WTC11 (cell line): ENCODE results near the gene RABL6. TPM values are rescaled to one million over a fixed set of nuclear protein-coding genes. Genes with fewer than 3 reads are reported as not detected.
A peak's percentile ranks its signal among the peaks of the same experiment; 100 is the strongest.

Experiments
- ATAC-seq: fragments of 200-7000 bp; cut with Tn5 transposase; 2 replicates; pipeline ENCODE4 v1.10.0; 2021; ENCODE audit warnings: mild to moderate bottlenecking, moderate library complexity
- CTCF ChIA-PET: fragments of 300-600 bp; sonication (Branson Sonifier 250); formaldehyde crosslinking; loops from one replicate; lab custom pipeline; 2021; ENCODE audit warnings: antibody characterized with exemption; lab: Charles Lee
- POLR2A ChIA-PET: fragments of 350-600 bp; sonication (Branson Sonifier 250); formaldehyde crosslinking; loops from one replicate; lab custom pipeline; 2021; ENCODE audit warnings: antibody characterized with exemption; lab: Charles Lee
- DNase-seq: peaks from one replicate; pipeline ENCODE4 v3.0.0; 2021; ENCODE audit warnings: low spot score
- H3K27ac Mint-ChIP-seq: 2 replicates; pipeline ENCODE4 v1.8.0; 2021; ENCODE audit warnings: mixed read lengths
- H3K27me3 Mint-ChIP-seq: 2 replicates; pipeline ENCODE4 v1.8.0; 2021; ENCODE audit warnings: low read depth, mild to moderate bottlenecking, moderate library complexity, mixed read lengths
- H3K36me3 Mint-ChIP-seq: 2 replicates; pipeline ENCODE4 v1.8.0; 2021; ENCODE audit warnings: mixed read lengths
- H3K4me1 Mint-ChIP-seq: 2 replicates; pipeline ENCODE4 v1.8.0; 2022; ENCODE audit warnings: mixed read lengths
- H3K4me3 Mint-ChIP-seq: 2 replicates; pipeline ENCODE4 v1.8.0; 2021; ENCODE audit warnings: mild to moderate bottlenecking, moderate library complexity, mixed read lengths
- H3K9me3 Mint-ChIP-seq: 2 replicates; pipeline ENCODE4 v1.8.0; 2021; ENCODE audit warnings: mixed read lengths
- AFF4 ChIP-seq: sonication (generic); formaldehyde crosslinking; IDR thresholded peaks from 2 replicates; pipeline ENCODE4 v1.8.1; 2023; ENCODE audit warnings: mild to moderate bottlenecking, missing genetic modification reagents, borderline replicate concordance
- FOXK1 ChIP-seq: sonication (generic); formaldehyde crosslinking; IDR thresholded peaks from 2 replicates; pipeline ENCODE4 v1.8.0; 2022; ENCODE audit warnings: mild to moderate bottlenecking, moderate library complexity, missing genetic modification reagents
- HMGA2 ChIP-seq: fragments of 250-450 bp; sonication (Bioruptor Pico); IDR thresholded peaks from 2 replicates; pipeline ENCODE4 v1.4.0; 2021; ENCODE audit warnings: mild to moderate bottlenecking, moderate library complexity
- NR2C2 ChIP-seq: sonication (generic); formaldehyde crosslinking; IDR thresholded peaks from 2 replicates; pipeline ENCODE4 v1.8.0; 2022; ENCODE audit warnings: mild to moderate bottlenecking, missing genetic modification reagents
- RORB ChIP-seq: fragments of 250-450 bp; sonication (Bioruptor Pico); IDR thresholded peaks from 2 replicates; pipeline ENCODE4 v1.9.0; 2021; ENCODE audit warnings: mild to moderate bottlenecking
- SOX15 ChIP-seq: fragments of 250-450 bp; sonication (Bioruptor Pico); IDR thresholded peaks from 2 replicates; pipeline ENCODE4 v1.9.0; 2021; ENCODE audit warnings: mild to moderate bottlenecking
- TCF7 ChIP-seq: sonication (generic); formaldehyde crosslinking; IDR thresholded peaks from 2 replicates; pipeline ENCODE4 v1.8.0; 2022; ENCODE audit warnings: mild to moderate bottlenecking, low read depth, missing genetic modification reagents, moderate library complexity
- TEAD4 ChIP-seq: sonication (generic); formaldehyde crosslinking; IDR thresholded peaks from 2 replicates; pipeline ENCODE4 v1.8.0; 2022; ENCODE audit warnings: mild to moderate bottlenecking, missing genetic modification reagents
- ZBTB21 ChIP-seq: sonication (generic); formaldehyde crosslinking; IDR thresholded peaks from 2 replicates; pipeline ENCODE4 v1.8.1; 2023; ENCODE audit warnings: mild to moderate bottlenecking, missing genetic modification reagents, borderline replicate concordance
- ZMAT4 ChIP-seq: fragments of 250-450 bp; sonication (Bioruptor Pico); IDR thresholded peaks from 2 replicates; pipeline ENCODE4 v1.9.0; 2021; ENCODE audit warnings: mild to moderate bottlenecking
- ZNF121 ChIP-seq: sonication (generic); formaldehyde crosslinking; IDR thresholded peaks from 2 replicates; pipeline ENCODE4 v1.8.0; 2023; ENCODE audit warnings: missing genetic modification reagents
- total RNA-seq: library from RNA; stranded (reverse); gene quantifications from 3 replicates; pipeline ENCODE4 v1.2.3, GENCODE V29; 2021
- TF ChIP-seq, protein P1 (sequence below): fragments of 250-450 bp; sonication (Bioruptor Pico); IDR thresholded peaks from 2 replicates; pipeline ENCODE4 v1.9.0; 2021; ENCODE audit warnings: mild to moderate bottlenecking
- TF ChIP-seq, protein P2 (sequence below): sonication (generic); formaldehyde crosslinking; IDR thresholded peaks from 2 replicates; pipeline ENCODE4 v1.8.1; 2022; ENCODE audit warnings: low read depth, missing genetic modification reagents, borderline replicate concordance
- TF ChIP-seq, protein P3 (sequence below): fragments of 250-450 bp; sonication (Bioruptor Pico); conservative IDR thresholded peaks from 2 replicates; pipeline ENCODE4 v1.9.0; 2021; ENCODE audit warnings: mild to moderate bottlenecking
- TF ChIP-seq, protein P4 (sequence below): sonication (generic); formaldehyde crosslinking; IDR thresholded peaks from 2 replicates; pipeline ENCODE4 v1.8.0; 2023; ENCODE audit warnings: mild to moderate bottlenecking, missing genetic modification reagents

RABL6 gene
- total RNA-seq, 1 experiment from 2014 or later, result 171 TPM

DNA sequence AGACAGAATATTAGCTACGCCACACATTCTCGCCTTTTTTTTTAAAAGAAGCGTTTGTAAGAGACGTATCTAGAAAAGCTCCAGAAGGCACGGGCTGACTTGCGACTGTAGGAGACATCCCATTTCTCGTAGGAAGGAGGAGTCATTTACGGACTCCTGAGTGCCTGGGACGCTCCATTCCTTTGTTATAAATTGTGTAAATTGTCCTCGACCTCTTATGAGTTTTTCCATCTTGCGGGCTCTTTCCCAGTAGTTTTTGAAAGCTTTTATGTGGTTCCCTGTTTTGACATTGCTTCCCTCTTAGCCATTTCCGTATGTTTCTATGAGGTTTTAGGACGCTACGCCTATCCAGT lies 1.0 kb downstream of the RABL6 start:
- 0 out of 2 replicates have a peak overlapping the region, but pooled peaks have one; percentile 31 for H3K27ac Mint-ChIP-seq
- peaks cover 13% of the 10 kb centered on the region for H3K27me3 Mint-ChIP-seq
- no peak for DNase-seq
- POLR2A ChIA-PET, result no interaction called here
- H3K36me3 Mint-ChIP-seq, result peaks cover 25% of the 10 kb centered on the region
- H3K4me3 Mint-ChIP-seq, result peak overlapping the region; percentile 86
- no peaks in the 10 kb centered on the region for H3K9me3 Mint-ChIP-seq
- CTCF ChIA-PET, result interaction anchor here (0.5 to 3.8 kb wide), 9 partner anchors 9 to 524 kb away, joined by 3 to 32 read pairs (median 3); partner anchors contain the start of gene AJM1
- ATAC-seq, result no peak
- H3K4me1 Mint-ChIP-seq, result peaks cover 21% of the 10 kb centered on the region
- TF ChIP-seq, protein P1, sequence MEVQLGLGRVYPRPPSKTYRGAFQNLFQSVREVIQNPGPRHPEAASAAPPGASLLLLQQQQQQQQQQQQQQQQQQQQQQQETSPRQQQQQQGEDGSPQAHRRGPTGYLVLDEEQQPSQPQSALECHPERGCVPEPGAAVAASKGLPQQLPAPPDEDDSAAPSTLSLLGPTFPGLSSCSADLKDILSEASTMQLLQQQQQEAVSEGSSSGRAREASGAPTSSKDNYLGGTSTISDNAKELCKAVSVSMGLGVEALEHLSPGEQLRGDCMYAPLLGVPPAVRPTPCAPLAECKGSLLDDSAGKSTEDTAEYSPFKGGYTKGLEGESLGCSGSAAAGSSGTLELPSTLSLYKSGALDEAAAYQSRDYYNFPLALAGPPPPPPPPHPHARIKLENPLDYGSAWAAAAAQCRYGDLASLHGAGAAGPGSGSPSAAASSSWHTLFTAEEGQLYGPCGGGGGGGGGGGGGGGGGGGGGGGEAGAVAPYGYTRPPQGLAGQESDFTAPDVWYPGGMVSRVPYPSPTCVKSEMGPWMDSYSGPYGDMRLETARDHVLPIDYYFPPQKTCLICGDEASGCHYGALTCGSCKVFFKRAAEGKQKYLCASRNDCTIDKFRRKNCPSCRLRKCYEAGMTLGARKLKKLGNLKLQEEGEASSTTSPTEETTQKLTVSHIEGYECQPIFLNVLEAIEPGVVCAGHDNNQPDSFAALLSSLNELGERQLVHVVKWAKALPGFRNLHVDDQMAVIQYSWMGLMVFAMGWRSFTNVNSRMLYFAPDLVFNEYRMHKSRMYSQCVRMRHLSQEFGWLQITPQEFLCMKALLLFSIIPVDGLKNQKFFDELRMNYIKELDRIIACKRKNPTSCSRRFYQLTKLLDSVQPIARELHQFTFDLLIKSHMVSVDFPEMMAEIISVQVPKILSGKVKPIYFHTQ (CRISPR knock-in tag), result no peak
- TF ChIP-seq, protein P2, sequence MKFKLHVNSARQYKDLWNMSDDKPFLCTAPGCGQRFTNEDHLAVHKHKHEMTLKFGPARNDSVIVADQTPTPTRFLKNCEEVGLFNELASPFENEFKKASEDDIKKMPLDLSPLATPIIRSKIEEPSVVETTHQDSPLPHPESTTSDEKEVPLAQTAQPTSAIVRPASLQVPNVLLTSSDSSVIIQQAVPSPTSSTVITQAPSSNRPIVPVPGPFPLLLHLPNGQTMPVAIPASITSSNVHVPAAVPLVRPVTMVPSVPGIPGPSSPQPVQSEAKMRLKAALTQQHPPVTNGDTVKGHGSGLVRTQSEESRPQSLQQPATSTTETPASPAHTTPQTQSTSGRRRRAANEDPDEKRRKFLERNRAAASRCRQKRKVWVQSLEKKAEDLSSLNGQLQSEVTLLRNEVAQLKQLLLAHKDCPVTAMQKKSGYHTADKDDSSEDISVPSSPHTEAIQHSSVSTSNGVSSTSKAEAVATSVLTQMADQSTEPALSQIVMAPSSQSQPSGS (CRISPR knock-in tag), result no peak
- TF ChIP-seq ZBTB21 (CRISPR knock-in tag), result no peak
- TF ChIP-seq, protein P3, sequence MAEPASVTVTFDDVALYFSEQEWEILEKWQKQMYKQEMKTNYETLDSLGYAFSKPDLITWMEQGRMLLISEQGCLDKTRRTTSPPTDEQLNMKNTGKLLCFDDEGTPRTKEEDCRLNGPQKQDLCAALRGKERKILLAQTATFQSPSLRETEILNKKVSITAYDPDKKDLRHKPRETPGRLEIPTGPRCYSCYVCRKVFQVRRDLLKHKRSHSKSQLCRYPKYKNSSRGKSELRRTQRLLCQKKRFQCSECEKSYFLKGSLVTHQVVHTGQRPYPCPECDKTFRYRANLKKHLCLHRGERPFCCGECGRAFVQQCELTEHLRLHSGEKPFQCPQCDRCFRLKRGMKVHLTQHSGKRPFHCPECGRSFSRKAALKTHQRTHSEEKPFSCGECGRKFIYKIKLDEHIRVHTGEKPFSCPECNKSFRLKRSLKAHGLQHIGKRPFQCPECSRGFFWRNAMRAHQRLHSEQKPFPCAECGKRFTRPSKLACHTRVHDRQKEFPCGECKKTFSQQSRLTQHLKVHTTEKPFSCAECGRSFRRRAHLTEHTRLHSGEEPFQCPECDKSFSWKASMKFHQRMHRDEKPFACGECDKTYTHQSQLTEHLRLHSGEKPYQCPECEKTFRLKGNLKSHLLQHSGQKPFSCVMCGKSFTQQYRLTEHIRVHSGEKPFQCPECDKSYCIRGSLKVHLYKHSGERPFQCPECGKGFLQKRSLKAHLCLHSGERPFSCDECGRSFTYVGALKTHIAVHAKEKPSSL (CRISPR knock-in tag), result no peak
- no peak for TF ChIP-seq ZMAT4 (CRISPR knock-in tag)

DNA sequence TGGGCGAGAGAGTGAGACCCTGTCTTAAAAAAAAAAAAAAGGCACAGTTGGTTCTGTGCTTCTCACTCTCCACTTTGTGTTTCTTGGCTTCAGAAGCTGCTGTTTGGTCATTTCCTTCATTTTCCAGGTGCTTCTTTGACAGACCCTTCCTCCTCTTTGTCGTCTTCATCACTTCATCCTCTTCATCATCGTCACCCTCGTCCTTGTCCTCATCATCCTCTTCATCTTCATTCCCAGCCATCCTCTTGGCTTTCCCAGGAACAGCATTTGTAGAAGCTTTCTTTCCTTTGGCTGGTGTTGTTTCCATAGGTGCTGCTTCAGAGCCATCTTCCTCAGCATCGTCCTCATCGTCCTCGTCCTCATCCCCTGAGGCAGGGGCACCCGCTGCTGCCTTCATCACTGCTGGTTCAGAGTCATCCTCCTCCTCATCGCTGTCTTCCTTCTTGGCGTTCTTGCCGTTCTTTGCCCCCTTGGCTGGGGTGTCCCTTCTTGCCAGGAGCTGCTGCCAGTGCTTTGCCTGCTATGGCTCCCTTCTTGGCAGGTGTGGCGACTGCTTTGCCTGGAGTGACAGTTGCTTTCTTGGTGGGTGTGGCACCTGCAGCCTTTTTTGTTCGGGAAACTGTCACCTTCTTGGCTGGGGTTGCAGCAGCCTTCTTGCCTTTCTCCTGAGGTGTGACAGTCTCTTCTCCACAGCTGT lies 7.1 kb downstream of the RABL6 start:
- DNase-seq (no peak), ATAC-seq (no peak)
- TF ChIP-seq, protein P2 (CRISPR knock-in tag), result no peak
- TF ChIP-seq FOXK1 (CRISPR knock-in tag) (no peak), HMGA2 (CRISPR knock-in tag) (no peak)
- POLR2A ChIA-PET, result no interaction called here
- no peaks in the 10 kb centered on the region for H3K9me3 Mint-ChIP-seq
- no peak overlapping the region for H3K4me3 Mint-ChIP-seq
- peaks cover 7% of the 10 kb centered on the region for H3K4me1 Mint-ChIP-seq
- no peak overlapping the region for H3K27ac Mint-ChIP-seq
- CTCF ChIA-PET, result no interaction called here
- peaks cover 37% of the 10 kb centered on the region for H3K36me3 Mint-ChIP-seq
- no peaks in the 10 kb centered on the region for H3K27me3 Mint-ChIP-seq

- no peak overlapping the region for H3K27ac Mint-ChIP-seq
- DNase-seq (no peak), ATAC-seq (no peak)
- H3K4me3 Mint-ChIP-seq, result no peak overlapping the region
- ChIA-PET CTCF (interaction anchor here (0.7 kb wide), 1 partner anchor 24 kb away, joined by 3 read pairs; no protein-coding TSS in a partner anchor), POLR2A (no interaction called here)
- H3K36me3 Mint-ChIP-seq, result peaks cover 34% of the 10 kb centered on the region
- H3K9me3 Mint-ChIP-seq, result no peaks in the 10 kb centered on the region
- no peaks in the 10 kb centered on the region for H3K27me3 Mint-ChIP-seq
- peaks cover 3% of the 10 kb centered on the region; the same call in 1 of the 2 replicates for H3K4me1 Mint-ChIP-seq
- TF ChIP-seq TCF7 (CRISPR knock-in tag), result no peak
- no peak for TF ChIP-seq AFF4 (CRISPR knock-in tag)
- TF ChIP-seq, protein P4, sequence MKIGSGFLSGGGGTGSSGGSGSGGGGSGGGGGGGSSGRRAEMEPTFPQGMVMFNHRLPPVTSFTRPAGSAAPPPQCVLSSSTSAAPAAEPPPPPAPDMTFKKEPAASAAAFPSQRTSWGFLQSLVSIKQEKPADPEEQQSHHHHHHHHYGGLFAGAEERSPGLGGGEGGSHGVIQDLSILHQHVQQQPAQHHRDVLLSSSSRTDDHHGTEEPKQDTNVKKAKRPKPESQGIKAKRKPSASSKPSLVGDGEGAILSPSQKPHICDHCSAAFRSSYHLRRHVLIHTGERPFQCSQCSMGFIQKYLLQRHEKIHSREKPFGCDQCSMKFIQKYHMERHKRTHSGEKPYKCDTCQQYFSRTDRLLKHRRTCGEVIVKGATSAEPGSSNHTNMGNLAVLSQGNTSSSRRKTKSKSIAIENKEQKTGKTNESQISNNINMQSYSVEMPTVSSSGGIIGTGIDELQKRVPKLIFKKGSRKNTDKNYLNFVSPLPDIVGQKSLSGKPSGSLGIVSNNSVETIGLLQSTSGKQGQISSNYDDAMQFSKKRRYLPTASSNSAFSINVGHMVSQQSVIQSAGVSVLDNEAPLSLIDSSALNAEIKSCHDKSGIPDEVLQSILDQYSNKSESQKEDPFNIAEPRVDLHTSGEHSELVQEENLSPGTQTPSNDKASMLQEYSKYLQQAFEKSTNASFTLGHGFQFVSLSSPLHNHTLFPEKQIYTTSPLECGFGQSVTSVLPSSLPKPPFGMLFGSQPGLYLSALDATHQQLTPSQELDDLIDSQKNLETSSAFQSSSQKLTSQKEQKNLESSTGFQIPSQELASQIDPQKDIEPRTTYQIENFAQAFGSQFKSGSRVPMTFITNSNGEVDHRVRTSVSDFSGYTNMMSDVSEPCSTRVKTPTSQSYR (CRISPR knock-in tag), result no peak
- TF ChIP-seq NR2C2 (CRISPR knock-in tag), result no peak
- TF ChIP-seq SOX15 (CRISPR knock-in tag), result no peak
- TF ChIP-seq TEAD4 (CRISPR knock-in tag), result no peak
- TF ChIP-seq FOXK1 (CRISPR knock-in tag), result no peak
- no peak for TF ChIP-seq RORB (CRISPR knock-in tag)
- no peak for TF ChIP-seq ZNF121
Observed at GRCh38 chr9:136815422-136815782, 7.7 kb downstream of the RABL6 start.
